Inflammatory macrophage treated with lipopolysaccharide for 1 hour (primary cell): ENCODE data around the gene SIM2.

Experiments
- DNase-seq, 2 donors: peaks; one replicate each; pipeline ENCODE4 v3.0.0-alpha.2; 2020 to 2022

SIM2 gene

GRCh38 chr21:36717976-36718375 lies 19.1 kb downstream of the SIM2 start:
- no peak for DNase-seq

GRCh38 chr21:36718951-36719501 lies 20.1 kb downstream of the SIM2 start:
- no peak for DNase-seq

DNA sequence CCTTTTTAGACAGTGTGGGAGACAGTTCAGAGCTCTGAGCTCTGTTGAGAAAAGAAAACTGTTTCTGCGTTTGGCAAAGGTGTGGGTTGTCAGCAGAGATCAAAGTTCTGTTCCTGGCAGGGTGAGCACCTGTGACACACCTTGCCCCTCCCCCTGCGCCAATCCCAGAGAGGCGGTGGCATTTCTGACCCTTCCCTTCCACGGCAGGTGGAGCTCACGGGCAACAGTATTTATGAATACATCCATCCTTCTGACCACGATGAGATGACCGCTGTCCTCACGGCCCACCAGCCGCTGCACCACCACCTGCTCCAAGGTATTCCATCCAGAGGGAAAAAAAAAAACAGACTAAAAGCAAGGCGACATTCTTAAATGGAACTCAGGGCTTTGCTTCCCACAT lies 20.7 kb downstream of the SIM2 start:
- no peak for DNase-seq

DNA sequence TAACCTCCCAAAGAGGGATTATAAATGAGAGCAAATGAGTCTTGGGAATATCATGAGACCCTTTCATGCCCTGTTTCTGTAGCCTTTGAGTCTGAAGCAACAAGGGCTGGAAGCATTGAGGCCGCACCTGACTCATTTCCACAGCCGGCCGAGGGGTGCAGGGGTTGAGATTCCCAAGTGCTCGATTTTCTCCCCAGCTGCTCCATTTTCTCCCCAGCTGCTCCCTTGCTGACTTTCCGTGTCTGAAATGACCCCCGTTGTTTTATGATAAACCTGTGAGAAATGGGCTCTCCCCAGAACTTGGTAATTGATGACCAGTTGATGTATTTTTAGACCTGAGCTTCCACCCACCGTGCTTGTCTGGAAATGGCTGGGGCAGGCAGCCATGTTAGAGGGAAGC lies 22.9 kb downstream of the SIM2 start:
- no peak for DNase-seq

DNA sequence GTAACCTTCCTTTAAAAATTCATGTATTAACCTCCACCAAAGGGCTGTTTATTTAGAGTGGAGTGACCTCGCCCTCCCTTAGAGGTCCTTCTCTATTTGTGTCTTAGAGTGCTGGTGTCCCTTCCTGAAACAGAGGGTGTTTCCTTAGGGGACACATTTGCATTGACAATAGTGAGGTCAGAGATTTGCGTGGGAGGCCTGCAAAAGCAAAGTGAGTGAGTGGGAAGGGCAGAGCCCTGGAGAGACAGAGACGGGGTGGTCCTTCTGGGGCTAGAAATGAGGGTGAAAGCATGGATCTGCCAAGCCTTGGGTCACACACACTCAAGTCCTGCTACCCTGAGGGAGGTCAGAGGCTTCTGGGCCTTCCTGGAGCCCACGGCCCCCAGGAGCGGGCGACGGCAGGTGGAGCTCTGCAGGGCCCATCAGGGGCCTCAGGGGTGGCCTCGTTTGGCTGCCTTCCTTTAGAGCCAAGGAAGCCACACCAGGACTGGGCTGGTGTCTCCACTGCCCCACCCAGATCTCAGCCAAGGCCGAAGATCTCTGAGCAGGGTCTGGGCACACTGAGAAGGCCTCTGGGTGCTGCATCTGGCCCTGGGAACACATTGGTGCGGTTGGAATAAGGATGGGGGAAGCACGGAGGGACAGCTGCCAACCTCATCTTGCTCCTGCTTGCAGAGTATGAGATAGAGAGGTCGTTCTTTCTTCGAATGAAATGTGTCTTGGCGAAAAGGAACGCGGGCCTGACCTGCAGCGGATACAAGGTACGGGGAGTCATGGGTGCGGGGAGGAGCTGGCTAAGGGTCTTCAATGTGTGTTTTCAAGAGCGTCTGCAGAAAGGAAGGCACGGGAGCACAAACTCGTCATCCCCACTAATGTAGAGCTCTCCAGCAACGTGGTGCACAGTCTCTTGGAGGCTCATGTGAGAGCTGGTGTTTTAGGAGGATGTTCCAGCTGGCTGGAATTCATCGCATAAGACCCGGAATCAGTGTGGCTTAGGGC lies 23.8 kb downstream of the SIM2 start:
- no peak for DNase-seq

GRCh38 chr21:36723371-36723881 lies 24.5 kb downstream of the SIM2 start:
- DNase-seq = no peak

DNA sequence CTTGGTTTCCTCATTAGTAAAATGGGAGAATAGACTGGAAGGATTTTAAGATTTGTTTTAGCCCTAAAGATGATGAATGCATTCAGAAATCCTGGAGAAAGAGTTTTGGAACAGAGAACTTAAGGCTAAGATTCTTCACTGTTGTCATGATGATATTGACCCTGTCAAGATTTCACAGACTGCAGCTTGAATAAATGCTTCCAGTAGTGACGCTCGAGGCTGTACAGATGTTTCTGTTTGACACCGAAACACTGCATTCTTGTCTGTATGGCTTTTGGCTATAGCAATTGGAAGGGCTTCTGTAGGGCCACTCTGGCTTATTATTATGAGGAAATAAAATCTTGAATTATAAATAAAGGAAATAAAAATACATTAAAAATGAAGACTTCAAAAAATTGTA lies 25.7 kb downstream of the SIM2 start:
- no peak for DNase-seq

- DNase-seq = no peak
Observed at GRCh38 chr21:36725793-36726386, 27.0 kb downstream of the SIM2 start.

DNA sequence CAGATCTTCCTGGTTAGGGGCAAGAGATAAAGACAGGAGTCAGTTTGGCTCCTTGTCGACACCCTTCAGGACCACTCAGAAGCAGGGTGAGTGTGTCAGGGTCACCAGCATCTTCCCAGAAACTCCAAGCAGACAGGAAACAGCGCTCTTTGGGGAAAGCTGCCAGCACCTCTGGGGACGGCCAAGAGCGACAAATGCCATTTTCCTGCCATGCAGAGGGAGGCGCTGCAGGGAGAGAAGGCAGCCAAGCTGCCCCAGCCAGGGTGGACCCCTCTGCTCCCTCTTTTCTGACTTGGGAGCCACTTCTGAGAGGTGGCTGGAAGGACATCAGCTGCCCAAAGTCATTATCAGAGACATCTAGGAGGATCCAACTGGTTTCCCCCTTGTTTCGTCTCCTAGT lies 29.0 kb downstream of the SIM2 start:
- no peak for DNase-seq

DNA sequence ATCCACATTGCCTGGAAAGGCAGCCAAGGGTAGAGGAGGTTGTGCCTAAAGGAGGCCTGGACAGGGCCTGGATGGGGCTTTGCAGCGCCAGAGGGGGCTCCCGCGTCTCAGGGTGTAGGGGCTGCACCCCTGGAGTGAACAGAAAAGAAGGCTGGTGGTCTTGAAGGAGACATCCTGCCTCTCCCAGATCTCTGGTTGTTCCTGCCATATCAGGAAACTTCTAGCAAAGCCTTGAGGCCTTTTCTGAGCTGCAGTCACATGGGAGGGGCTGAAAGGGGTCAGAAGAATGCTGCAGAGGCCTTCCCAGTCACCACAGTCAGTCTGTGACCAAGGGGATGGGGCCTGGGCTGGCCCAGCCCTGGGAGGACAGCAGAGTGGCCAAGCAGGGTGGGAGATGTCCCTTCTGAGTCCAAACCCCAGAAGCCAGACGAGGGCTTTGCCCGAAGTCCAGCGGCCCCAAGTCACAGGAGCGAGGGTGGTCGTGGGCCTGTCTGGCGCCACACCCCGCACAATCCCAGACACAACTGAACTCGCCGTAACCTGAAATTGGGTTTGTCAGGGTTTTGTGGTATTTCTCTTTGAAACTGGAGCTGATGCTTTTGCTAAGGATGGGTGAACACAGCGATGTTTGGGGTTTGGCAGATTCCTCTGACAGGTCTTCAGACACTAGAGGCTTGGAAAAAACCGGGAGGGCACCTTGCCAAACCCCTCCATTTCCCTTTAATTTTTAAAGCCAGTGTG lies 29.6 kb downstream of the SIM2 start:
- DNase-seq = no peak

DNA sequence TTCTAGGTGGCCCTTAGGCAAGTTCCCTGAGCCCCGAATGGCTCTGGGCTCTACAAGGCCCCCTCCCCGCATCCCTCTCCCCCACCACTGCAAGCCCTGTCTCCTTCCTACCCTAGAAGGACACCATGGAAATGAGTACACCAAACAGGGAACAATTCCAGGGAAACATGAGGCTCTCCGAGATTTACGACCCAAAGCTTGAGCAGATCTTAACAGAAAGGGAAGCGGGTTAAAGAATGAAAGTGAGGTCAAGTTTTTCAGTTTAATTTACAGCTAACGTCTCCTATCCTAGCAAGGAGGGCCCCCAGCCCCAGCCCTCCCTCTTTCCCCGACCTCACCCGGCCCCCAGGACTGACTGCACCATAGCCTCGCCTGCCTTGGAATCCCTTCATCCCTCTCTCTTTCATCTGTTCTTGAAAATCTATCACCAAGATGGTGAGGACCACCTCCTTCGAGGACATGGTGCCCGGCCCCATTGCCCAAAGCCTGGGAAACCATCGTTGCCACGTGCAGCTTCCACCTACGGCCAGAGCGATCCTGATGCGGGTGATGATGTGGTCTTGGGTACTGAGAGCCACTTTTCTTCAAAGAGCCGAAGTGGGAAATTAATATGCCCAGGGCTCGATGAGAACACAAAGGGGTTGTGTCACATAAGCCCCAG lies 30.5 kb downstream of the SIM2 start:
- no peak for DNase-seq

GRCh38 chr21:36730291-36731281 lies 31.7 kb downstream of the SIM2 start:
- DNase-seq = no peak

DNA sequence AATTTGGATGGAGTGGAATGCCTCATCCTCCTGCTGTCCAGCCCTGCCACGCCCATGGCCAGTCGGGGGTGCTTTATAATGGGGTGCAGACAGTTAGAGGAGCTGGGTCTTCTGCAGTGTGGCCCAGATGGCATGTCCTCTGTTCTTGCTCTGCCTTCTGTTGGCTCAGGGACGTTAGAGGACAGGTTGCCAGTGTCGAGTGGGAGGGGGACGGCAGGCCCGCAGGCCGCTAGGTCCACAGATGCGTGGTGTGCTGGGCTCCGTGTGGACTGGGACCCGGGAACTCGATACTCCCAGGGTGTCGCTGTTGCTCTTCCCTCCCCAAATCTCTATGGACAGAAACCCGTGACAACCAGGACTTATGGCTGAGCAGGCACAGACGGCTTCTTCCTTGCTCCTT lies 33.3 kb downstream of the SIM2 start:
- DNase-seq = no peak

- no peak for DNase-seq
Observed at GRCh38 chr21:36732761-36733160, 33.8 kb downstream of the SIM2 start.

DNA sequence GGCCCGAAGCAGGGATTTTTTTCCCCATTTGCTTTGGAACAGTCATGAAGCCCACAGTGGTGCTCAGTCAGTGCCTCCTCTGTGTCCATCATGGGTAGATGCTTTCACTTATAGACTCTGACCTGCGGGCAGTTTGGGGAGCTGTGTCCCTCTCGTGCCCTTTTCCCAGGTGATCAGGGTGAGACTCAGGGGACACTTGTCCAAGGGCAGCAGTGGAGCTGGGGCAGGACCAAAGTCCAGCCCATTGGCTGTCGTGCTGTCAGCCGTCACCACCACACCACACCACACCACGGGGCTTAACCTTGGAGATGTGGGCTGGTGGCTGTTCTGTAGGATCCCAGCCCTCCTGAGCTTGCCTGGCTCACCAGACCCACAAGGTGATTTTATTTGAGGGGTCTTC lies 34.9 kb downstream of the SIM2 start:
- DNase-seq = no peak

- DNase-seq = no peak
Observed at GRCh38 chr21:36734367-36735200, 35.7 kb downstream of the SIM2 start.

DNA sequence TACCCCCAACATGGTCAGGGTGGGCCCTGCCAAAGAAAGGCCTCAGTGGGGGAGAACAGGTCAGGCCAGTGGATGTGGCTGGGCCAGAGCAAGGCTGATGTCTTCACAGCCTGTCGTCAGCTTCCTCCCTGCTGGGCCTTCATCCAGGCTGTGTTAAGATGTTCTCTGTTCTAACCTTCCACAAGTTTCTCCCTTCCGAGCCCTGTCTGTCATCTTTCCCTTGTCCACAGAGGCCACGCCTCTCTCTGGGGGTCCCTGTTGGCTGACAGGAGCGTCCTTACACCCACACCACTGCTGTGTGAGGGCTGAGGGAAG lies 36.2 kb downstream of the SIM2 start:
- no peak for DNase-seq

GRCh38 chr21:36735724-36736320 lies 36.9 kb downstream of the SIM2 start:
- no peak for DNase-seq

DNA sequence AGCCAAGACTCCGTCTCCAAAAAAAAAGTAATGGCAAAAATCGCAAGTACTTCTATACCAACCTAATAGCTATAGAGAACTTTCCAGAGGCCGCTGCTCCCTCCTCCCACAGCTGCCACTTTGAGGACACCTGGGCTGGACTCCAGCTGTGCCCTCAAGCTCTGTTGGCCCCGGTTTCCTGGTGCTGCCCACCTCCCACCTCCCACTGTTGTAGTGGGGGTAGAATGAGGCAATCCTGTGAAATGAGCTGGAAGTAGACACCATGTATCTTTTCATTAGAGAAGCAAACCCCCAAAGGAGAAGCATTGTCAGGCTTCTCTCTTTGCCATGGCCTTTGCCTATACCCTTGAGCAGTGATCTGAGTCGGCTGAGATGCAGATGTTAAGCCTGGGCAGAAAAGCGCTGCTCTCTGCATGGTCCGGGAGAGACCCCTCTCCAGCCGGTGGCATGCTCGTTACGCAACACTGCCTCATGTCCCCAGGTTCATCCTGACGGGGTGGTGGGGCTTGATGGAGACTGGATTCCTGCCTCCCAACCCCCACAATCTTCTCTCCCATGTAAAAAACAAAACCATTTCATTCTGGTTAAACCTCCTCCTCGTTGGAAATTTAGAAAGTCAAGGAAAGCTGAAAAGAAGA lies 39.7 kb downstream of the SIM2 start:
- DNase-seq = no peak

- DNase-seq = no peak
Observed at GRCh38 chr21:36741506-36741905, 42.6 kb downstream of the SIM2 start.
